Motor neuron (in vitro differentiated cells): ENCODE measurements around the gene PPM1E. TPM values are rescaled to one million over a fixed set of nuclear protein-coding genes. Genes with fewer than 3 reads are reported as not detected.
A peak's percentile ranks its signal among the peaks of the same experiment; 100 is the strongest.

Experiments used
- ATAC-seq, 8 experiments: fragments of 200-7000 bp; cut with Tn5 transposase; replicated peaks in 6 of 8; 2 replicates each; pipeline ENCODE4 v1.8.0; 2021; ENCODE audit warnings: mild to moderate bottlenecking in 8 of 8, moderate library complexity in 8 of 8
- H3K27ac ChIP-seq, 2 donors: fragments of 250-450 bp; sonication (Bioruptor Pico); 2 replicates each; pipeline ENCODE4 v1.9.0; 2021; ENCODE audit warnings: antibody characterized with exemption in 2 of 2, mild to moderate bottlenecking in 2 of 2, moderate library complexity in 1 of 2
- H3K4me1 ChIP-seq, 2 donors: fragments of 250-450 bp; sonication (Bioruptor Pico); replicated peaks in 1 of 2; 2 replicates each; pipeline ENCODE4 v1.6.1; 2021; ENCODE audit warnings: antibody characterized with exemption in 2 of 2, mild to moderate bottlenecking in 2 of 2, moderate library complexity in 1 of 2
- H3K4me3 ChIP-seq, 5 donors: fragments of 250-450 bp; sonication (Bioruptor Pico); 2 replicates each; pipeline ENCODE4 v1.9.0; 2021; ENCODE audit warnings: antibody characterized with exemption in 5 of 5, mild to moderate bottlenecking in 5 of 5, moderate library complexity in 4 of 5
- WGBS, 10 experiments: fragments of 450-650 bp; shearing (Covaris generic); methylation state at CpG; one replicate each; pipeline ENCODE4 v1.0.0; 2022; 5-methylcytosine and 5-hydroxymethylcytosine counted together
- in situ Hi-C, 9 experiments: fragments of 400-800 bp; cut with MboI; loops; one replicate each; pipeline ENCODE4 v1.15.0; 2021; ENCODE audit warnings: low sequenced_read_pairs in 9 of 9, low pct_unique_long_range_greater_than_20kb in 2 of 9; ENCODE audit not compliant: unreplicated experiment in 9 of 9
- total RNA-seq, 8 experiments: library from RNA; unstranded; fragments of 300-600 nt; gene quantifications; 2 replicates each; pipeline versions ENCODE4 v1.2.3 to v1.2.4, GENCODE V29; 2022

Gene PPM1E
- total RNA-seq, 8 experiments from 2014 or later = 0.51 to 23.1 (median 15.1) TPM

- no peak for ATAC-seq
- in situ Hi-C loops = no loop called here
- Histone ChIP-seq H3K4me1 (no peaks in the 10 kb centered on the region), H3K27ac (no peak overlapping the region), H3K4me3 (no peak overlapping the region)
- WGBS, 10 experiments = 40 to 100% (median 85%) methylated on average over 1 of the region's 1 CpG; no CpG with 5 or more reads in 1 of the 10 experiments
These were observed 128.5 kb downstream of the PPM1E start for GRCh38 chr17:58884161-58884560.

- in situ Hi-C loops = no loop called here
- Histone ChIP-seq H3K4me3 (no peak overlapping the region), H3K27ac (no peak overlapping the region), H3K4me1 (no peaks in the 10 kb centered on the region)
- ATAC-seq = no peak
- WGBS, 10 experiments = 0 to 100% (median 84%) methylated on average over 1 of the region's 1 CpG
These were observed 130.9 kb downstream of the PPM1E start for GRCh38 chr17:58886514-58886913.

GRCh38 chr17:58889928-58890327 lies 134.3 kb downstream of the PPM1E start:
- no peak overlapping the region for H3K4me3 ChIP-seq
- ATAC-seq = no peak
- in situ Hi-C loops = no loop called here
- H3K27ac ChIP-seq = no peak overlapping the region
- WGBS, 10 experiments = 30 to 100% (median 93%) methylated on average over 1 to 3 of the region's 3 CpGs; no CpG with 5 or more reads in 1 of the 10 experiments
- H3K4me1 ChIP-seq = no peaks in the 10 kb centered on the region

- ATAC-seq = no peak
- in situ Hi-C loops = no loop called here
- H3K27ac ChIP-seq = no peak overlapping the region
- no peak overlapping the region for H3K4me3 ChIP-seq
- WGBS, 10 experiments = 38 to 95% (median 82%) methylated on average over 1 to 5 of the region's 5 CpGs
- no peaks in the 10 kb centered on the region for H3K4me1 ChIP-seq
These were observed 143.5 kb downstream of the PPM1E start for GRCh38 chr17:58899191-58899590.

DNA sequence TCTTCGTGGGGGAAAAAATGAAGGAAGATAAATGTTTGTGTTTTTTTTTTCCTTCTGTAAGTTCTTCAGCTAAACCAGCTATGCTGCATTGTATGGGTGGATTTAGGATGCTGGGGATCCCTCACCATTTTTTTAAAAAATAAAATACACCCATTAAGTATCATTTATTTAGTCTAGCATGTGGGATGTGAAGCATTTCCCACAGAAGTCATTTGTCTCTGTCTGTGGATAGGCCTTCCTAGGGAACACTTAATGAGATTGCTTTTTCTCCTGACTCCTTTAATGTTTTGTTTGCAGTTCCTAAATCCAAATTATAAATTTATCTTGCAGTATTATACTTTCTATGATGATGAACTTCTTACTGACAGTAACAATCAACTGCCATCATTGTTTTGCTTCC lies 146.7 kb downstream of the PPM1E start:
- no peak for ATAC-seq
- Histone ChIP-seq H3K27ac (no peak overlapping the region), H3K4me3 (no peak overlapping the region), H3K4me1 (no peaks in the 10 kb centered on the region)
- WGBS, 10 experiments = 10 to 100% (median 90%) methylated on average over 1 of the region's 1 CpG; no CpG with 5 or more reads in 1 of the 10 experiments
- in situ Hi-C loops = no loop called here

DNA sequence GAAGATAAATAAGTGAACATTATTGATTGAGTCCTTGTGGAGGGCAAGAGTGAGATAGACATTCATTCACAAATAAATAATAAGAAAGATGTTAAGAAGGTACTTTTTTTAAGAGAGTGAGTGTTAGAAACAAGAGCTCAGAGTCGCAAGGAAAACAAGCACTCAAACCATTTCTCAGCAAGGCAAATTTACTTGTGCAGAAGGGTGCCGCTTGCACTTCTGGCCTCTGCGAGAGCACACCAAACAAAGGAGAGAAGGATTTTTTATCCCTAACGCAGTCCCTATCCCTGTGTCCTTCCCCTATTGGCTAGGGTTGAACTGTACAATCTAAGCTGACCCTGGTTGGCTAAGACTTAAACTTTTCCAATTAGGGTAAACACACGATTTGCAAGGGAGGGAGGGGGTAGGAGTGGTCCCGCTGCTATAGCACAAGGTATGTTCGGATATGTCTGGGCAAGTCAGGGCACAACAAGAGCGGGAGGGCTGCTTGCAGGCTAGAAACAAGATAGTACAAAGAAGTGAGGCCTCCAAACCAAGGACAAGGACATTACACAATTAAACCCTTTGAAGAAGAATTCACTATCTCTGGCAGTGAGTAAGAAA lies 156.2 kb downstream of the PPM1E start:
- 36 to 100% (median 92%) methylated on average over 1 to 8 of the region's 8 CpGs for WGBS, 10 experiments
- in situ Hi-C loops = no loop called here
- Histone ChIP-seq H3K27ac (no peak overlapping the region), H3K4me1 (no peaks in the 10 kb centered on the region), H3K4me3 (no peak overlapping the region)
- ATAC-seq = no peak

DNA sequence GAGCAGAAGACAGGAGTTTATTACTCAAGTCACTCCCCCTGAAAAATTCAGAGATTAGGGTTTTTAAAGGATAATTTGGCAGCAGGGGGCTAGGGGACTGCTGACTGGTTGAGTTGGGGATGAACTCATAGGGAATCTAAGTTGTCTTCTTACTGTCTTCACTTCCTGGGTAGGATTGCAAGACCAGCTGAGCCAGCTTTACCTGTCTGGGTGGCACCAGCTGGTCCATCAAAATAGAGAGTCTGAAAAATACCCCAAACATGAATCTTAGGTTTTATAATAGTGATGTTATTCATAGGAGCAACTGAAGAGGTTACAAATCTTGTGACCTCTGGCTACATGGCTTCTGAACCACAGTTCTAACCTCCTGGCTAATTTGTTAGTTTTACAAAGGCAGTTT lies 157.9 kb downstream of the PPM1E start:
- Histone ChIP-seq H3K27ac (no peak overlapping the region), H3K4me1 (no peaks in the 10 kb centered on the region), H3K4me3 (no peak overlapping the region)
- no peak for ATAC-seq
- in situ Hi-C loops = no loop called here

DNA sequence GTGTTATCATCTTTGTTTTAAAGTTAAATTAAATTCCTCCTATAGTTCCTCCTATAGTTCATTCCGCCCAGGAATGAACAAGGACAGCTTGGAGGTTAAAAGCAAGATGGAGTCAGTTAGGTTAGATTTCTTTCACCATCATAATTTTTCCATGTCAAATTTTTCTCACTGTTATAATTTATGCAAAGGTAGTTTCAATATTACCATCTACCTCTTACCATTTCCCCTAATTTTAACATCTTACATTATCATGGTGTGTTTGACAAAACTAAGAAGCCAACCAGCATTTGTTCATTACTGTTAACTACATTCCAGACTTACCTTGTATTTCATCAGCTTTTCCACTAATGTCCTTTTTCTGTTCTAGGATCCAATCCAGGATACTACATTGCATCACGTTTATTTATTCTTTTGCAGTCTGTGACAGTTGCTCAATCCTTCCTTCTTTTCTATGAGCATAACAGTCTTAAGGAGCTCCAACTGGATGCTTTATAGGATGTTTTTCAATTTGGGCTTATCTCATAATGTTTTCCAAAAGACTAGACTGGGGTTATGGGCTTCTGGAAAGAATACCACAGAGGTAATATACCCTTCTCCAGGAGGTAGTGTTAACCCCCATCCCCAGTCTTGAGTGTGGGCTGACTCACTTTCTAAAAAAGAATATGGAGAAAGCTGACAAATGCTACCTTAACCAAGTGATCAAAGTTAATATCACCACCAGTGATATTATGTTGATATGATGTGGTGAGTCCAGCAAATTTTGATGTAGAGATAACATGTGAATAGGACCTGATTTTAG lies 158.5 kb downstream of the PPM1E start:
- Histone ChIP-seq H3K4me3 (no peak overlapping the region), H3K27ac (no peak overlapping the region), H3K4me1 (no peaks in the 10 kb centered on the region)
- ATAC-seq = peak in 4 of 8 experiments; percentile 18 to 88 (median 74)
- WGBS, 10 experiments = 4 to 100% (median 78%) methylated on average over 1 to 2 of the region's 2 CpGs
- in situ Hi-C loops = no loop called here

GRCh38 chr17:58917228-58917627 lies 161.6 kb downstream of the PPM1E start:
- 0 to 93% (median 83%) methylated on average over 1 of the region's 1 CpG; no CpG with 5 or more reads in 5 of the 10 experiments for WGBS, 10 experiments
- in situ Hi-C loops = no loop called here
- no peak for ATAC-seq
- Histone ChIP-seq H3K4me3 (no peak overlapping the region), H3K27ac (no peak overlapping the region), H3K4me1 (no peaks in the 10 kb centered on the region)

GRCh38 chr17:58918072-58918471 lies 162.4 kb downstream of the PPM1E start:
- ATAC-seq = no peak
- no peak overlapping the region for H3K4me3 ChIP-seq
- no peaks in the 10 kb centered on the region for H3K4me1 ChIP-seq
- in situ Hi-C loops = no loop called here
- WGBS, 10 experiments = 0 to 100% (median 80%) methylated on average over 1 to 2 of the region's 2 CpGs; no CpG with 5 or more reads in 1 of the 10 experiments
- H3K27ac ChIP-seq = no peak overlapping the region

DNA sequence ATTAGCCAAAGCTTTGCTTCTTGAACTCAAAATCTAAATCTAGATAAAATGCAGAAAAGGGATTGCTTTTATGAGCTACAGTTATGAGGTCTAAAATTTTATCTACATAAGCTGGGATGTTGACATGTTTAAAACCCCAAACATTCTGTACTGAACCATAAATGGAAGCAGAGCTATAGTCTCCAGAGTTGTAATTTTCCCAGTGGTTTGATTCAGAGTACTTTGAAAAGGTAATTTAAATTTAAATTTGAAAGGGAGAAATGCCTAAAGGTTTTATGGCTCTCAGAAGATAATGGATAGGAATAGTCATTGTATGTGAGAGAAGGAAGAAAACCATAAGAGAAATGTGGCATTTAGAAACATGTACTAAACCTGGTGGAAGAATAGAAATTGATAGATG lies 163.2 kb downstream of the PPM1E start:
- H3K27ac ChIP-seq = no peak overlapping the region
- no peaks in the 10 kb centered on the region for H3K4me1 ChIP-seq
- no peak overlapping the region for H3K4me3 ChIP-seq
- no peak for ATAC-seq
- in situ Hi-C loops = no loop called here

GRCh38 chr17:58920773-58921172 lies 165.1 kb downstream of the PPM1E start:
- no peak for ATAC-seq
- in situ Hi-C loops = no loop called here
- H3K27ac ChIP-seq = no peak overlapping the region
- no peak overlapping the region for H3K4me3 ChIP-seq
- H3K4me1 ChIP-seq = no peaks in the 10 kb centered on the region

DNA sequence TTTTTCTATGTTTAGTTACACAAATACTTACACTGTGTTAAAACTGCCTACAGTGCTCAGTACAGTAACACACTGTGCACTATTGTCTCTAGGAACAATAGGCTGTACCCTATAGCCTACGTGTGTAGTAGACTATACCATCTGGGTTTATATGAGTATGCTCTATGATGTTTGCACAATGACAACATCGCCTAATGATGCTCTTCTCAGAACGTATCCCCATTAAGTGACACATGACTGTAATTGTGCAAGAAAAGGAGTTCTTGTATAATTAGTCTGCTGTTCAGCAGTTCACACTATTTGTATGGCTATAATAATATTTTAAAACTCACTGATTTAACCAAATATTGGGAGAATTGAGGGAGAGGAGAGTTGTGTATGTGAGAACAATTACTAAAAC lies 177.3 kb downstream of the PPM1E start:
- WGBS, 10 experiments = 20 to 100% (median 91%) methylated on average over 1 to 3 of the region's 3 CpGs; no CpG with 5 or more reads in 1 of the 10 experiments
- Histone ChIP-seq H3K27ac (no peak overlapping the region), H3K4me1 (no peaks in the 10 kb centered on the region), H3K4me3 (no peak overlapping the region)
- no peak for ATAC-seq
- in situ Hi-C loops = no loop called here

- whole genome bisulfite sequencing, 10 experiments = 0 to 100% (median 72%) methylated on average over 1 to 3 of the region's 3 CpGs; no CpG with 5 or more reads in 2 of the 10 experiments
- Histone ChIP-seq H3K4me3 (no peak overlapping the region), H3K4me1 (no peaks in the 10 kb centered on the region), H3K27ac (no peak overlapping the region)
- in situ Hi-C loops = no loop called here
- ATAC-seq = no peak
These were observed 180.6 kb downstream of the PPM1E start for GRCh38 chr17:58936295-58936694.
